ENCODE results near the gene TMEM106C. TPM values are rescaled to one million over a fixed set of nuclear protein-coding genes. Genes with fewer than 3 reads are reported as not detected.

The TMEM106C gene, protein sequence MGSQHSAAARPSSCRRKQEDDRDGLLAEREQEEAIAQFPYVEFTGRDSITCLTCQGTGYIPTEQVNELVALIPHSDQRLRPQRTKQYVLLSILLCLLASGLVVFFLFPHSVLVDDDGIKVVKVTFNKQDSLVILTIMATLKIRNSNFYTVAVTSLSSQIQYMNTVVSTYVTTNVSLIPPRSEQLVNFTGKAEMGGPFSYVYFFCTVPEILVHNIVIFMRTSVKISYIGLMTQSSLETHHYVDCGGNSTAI
- total RNA-seq: 100 to 1,000 TPM in 1 of 4 donors, 10 to 100 TPM in 3; 52.9 to 112 (median 79.1) TPM

GRCh38 chr12:47963340-47964040, at the start of gene TMEM106C:
TSS of gene TMEM106C (plus strand) at chr12:47963596. CDS start at chr12:47964237, 641 bp downstream.
- intact Hi-C loops (cut with DNase I): loop anchor here (10.0 kb wide), 1 partner anchor 201 kb away; no protein-coding TSS in a partner anchor
- WGBS, 2 donors: 0% methylated on average over 26 to 41 of the region's 59 CpGs
- H3K36me3 ChIP-seq: no peaks in the 10 kb centered on the region
- DNase-seq: peak; percentile 92 to 94
- H3K27me3 ChIP-seq: no peaks in the 10 kb centered on the region
- TF ChIP-seq, protein P1, sequence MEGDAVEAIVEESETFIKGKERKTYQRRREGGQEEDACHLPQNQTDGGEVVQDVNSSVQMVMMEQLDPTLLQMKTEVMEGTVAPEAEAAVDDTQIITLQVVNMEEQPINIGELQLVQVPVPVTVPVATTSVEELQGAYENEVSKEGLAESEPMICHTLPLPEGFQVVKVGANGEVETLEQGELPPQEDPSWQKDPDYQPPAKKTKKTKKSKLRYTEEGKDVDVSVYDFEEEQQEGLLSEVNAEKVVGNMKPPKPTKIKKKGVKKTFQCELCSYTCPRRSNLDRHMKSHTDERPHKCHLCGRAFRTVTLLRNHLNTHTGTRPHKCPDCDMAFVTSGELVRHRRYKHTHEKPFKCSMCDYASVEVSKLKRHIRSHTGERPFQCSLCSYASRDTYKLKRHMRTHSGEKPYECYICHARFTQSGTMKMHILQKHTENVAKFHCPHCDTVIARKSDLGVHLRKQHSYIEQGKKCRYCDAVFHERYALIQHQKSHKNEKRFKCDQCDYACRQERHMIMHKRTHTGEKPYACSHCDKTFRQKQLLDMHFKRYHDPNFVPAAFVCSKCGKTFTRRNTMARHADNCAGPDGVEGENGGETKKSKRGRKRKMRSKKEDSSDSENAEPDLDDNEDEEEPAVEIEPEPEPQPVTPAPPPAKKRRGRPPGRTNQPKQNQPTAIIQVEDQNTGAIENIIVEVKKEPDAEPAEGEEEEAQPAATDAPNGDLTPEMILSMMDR (IDR thresholded peaks at IDR 0.05): peak; percentile 79 to 100 (median 98)
- TF ChIP-seq POLR2A (IDR thresholded peaks at IDR 0.05): peak; percentile 6 to 62
- H3K9me3 ChIP-seq: no peaks in the 10 kb centered on the region
- H3K4me1 ChIP-seq: peaks cover 4 to 5% of the 10 kb centered on the region in 2 donors
- peak within 1 kb of the TSS in 1 of 3 donors; percentile 23 for H3K27ac ChIP-seq
- H3K4me3 ChIP-seq (replicated peaks in 1 of 3): peak within 1 kb of the TSS; percentile 24 to 67 (median 25)

DNA sequence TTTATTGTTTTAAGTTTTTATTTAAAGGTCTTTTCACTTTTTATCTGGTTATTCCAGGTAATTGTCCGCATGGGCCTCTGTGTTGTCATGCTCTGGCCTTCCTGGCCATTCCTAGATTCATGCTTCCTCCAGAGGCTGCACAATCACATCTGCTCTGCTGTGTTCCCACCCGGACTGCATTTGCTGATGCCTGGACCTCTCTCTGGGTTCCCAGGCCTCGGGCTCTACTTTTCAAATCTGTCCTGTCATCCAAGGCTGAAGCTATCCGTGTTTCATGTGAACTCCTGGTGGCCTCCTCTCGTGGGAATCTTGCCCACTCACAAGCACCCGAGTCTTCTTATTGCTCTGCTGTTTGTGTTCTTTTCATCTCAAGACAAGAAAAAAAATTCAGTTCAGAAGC, 42.5 kb upstream of the TMEM106C start:
- Histone ChIP-seq H3K9me3 (no peaks in the 10 kb centered on the region), H3K4me3 (replicated peaks in 1 of 3) (no peak overlapping the region), H3K36me3 (no peaks in the 10 kb centered on the region), H3K27ac (no peak overlapping the region), H3K4me1 (no peaks in the 10 kb centered on the region), H3K27me3 (no peaks in the 10 kb centered on the region)
- no peak for DNase-seq
- 67 to 73% methylated on average over 6 of the region's 6 CpGs for WGBS, 2 donors
- TF ChIP-seq, protein P1 (IDR thresholded peaks at IDR 0.05): no peak
- no peak for TF ChIP-seq POLR2A (IDR thresholded peaks at IDR 0.05)
- intact Hi-C loops (cut with DNase I): no loop called here

GRCh38 chr12:47921907-47922306, 41.5 kb upstream of the TMEM106C start:
- Histone ChIP-seq H3K36me3 (no peaks in the 10 kb centered on the region), H3K9me3 (no peaks in the 10 kb centered on the region), H3K4me1 (no peaks in the 10 kb centered on the region), H3K27me3 (no peaks in the 10 kb centered on the region), H3K4me3 (replicated peaks in 1 of 3) (no peak overlapping the region), H3K27ac (no peak overlapping the region)
- TF ChIP-seq, protein P1 (IDR thresholded peaks at IDR 0.05): no peak
- TF ChIP-seq POLR2A (IDR thresholded peaks at IDR 0.05): no peak
- DNase-seq: no peak
- 63 to 75% methylated on average over 1 of the region's 1 CpG for WGBS, 2 donors
- intact Hi-C loops (cut with DNase I): no loop called here

GRCh38 chr12:47927346-47927745, 36.0 kb upstream of the TMEM106C start:
- no peak overlapping the region for H3K4me3 ChIP-seq (replicated peaks in 1 of 3)
- TF ChIP-seq, protein P1 (IDR thresholded peaks at IDR 0.05): no peak
- no peak for TF ChIP-seq POLR2A (IDR thresholded peaks at IDR 0.05)

GRCh38 chr12:47930634-47931033, 32.8 kb upstream of the TMEM106C start:
- intact Hi-C loops (cut with DNase I): no loop called here
- H3K4me3 ChIP-seq (replicated peaks in 1 of 3): no peak overlapping the region
- no peak overlapping the region for H3K27ac ChIP-seq
- DNase-seq: no peak
- 93 to 95% methylated on average over 5 of the region's 5 CpGs for WGBS, 2 donors
- no peaks in the 10 kb centered on the region for H3K4me1 ChIP-seq
- H3K27me3 ChIP-seq: no peaks in the 10 kb centered on the region
- H3K9me3 ChIP-seq: no peaks in the 10 kb centered on the region
- no peaks in the 10 kb centered on the region for H3K36me3 ChIP-seq
- TF ChIP-seq, protein P1 (IDR thresholded peaks at IDR 0.05): no peak
- no peak for TF ChIP-seq POLR2A (IDR thresholded peaks at IDR 0.05)

More at GRCh38 chr12:47927346-47927745, 36.0 kb upstream of the TMEM106C start:
- H3K4me1 ChIP-seq: no peaks in the 10 kb centered on the region
- H3K27me3 ChIP-seq: no peaks in the 10 kb centered on the region
- WGBS, 2 donors: 81 to 86% methylated on average over 3 of the region's 3 CpGs
- H3K9me3 ChIP-seq: no peaks in the 10 kb centered on the region
- H3K27ac ChIP-seq: no peak overlapping the region
- DNase-seq: no peak
- no peaks in the 10 kb centered on the region for H3K36me3 ChIP-seq
- intact Hi-C loops (cut with DNase I): no loop called here

All from thyroid gland (tissue), 4 donors.